ENCODE results near the gene TRAPPC2. TPM values are rescaled to one million over a fixed set of nuclear protein-coding genes. Genes with fewer than 3 reads are reported as not detected.

Gene TRAPPC2
- total and polyA plus RNA-seq, 9 of the 15 experiments (the other 6 are each of a cell fraction or from before 2014, with no cell fraction given): 10.3 to 30.6 (median 18.6) TPM

GRCh38 chrX:13734278-13735172, at the start of gene TRAPPC2, which contains the start of gene OFD1 (continued):
- TF ChIP-seq NEUROD1 (IDR thresholded peaks at IDR 0.05; ENCODE audit: borderline replicate concordance, low read depth, low read length, partially characterized antibody): peak; percentile 63
- TF ChIP-seq KDM5B (IDR thresholded peaks at IDR 0.05; ENCODE audit: insufficient replicate concordance, low read depth, low read length): peak; percentile 94
- peak; percentile 89 for TF ChIP-seq GABPA (tag; conservative IDR thresholded peaks at IDR 0.05; ENCODE audit: low read depth)
- peak; percentile 66 for TF ChIP-seq MYC (IDR thresholded peaks at IDR 0.05; ENCODE audit: low read depth, low read length)
- TF ChIP-seq MYC (CRISPR knock-in tag; IDR thresholded peaks at IDR 0.05; ENCODE audit: borderline replicate concordance, low read depth): no peak
- TF ChIP-seq IRF2 (CRISPR knock-in tag; IDR thresholded peaks at IDR 0.05): no peak
- peak; percentile 96 for TF ChIP-seq RBFOX2 (IDR thresholded peaks at IDR 0.05; ENCODE audit: low read depth, low read length)
- no peak for TF ChIP-seq ZKSCAN3 (CRISPR knock-in tag; IDR thresholded peaks at IDR 0.05)
- peak; percentile 11 for TF ChIP-seq GTF3C2 (IDR thresholded peaks at IDR 0.05; ENCODE audit: borderline replicate concordance, extremely low read depth, insufficient read length)
- peak in 1 of 2 experiments; percentile 53 for TF ChIP-seq E2F6 (IDR thresholded peaks at IDR 0.05; ENCODE audit: borderline replicate concordance in 1 of 2, extremely low read depth in 1 of 2, insufficient read depth in 1 of 2, insufficient read length in 1 of 2, low read depth in 1 of 2, low read length in 1 of 2, poor library complexity in 1 of 2, severe bottlenecking in 1 of 2)
- no peak for TF ChIP-seq BRD4 (IDR thresholded peaks at IDR 0.05)
- TF ChIP-seq POLR2G (IDR thresholded peaks at IDR 0.05; ENCODE audit: low read depth, low read length): peak; percentile 95
- no peak for TF ChIP-seq NR2C2 (CRISPR knock-in tag; IDR thresholded peaks at IDR 0.05)
- no peak; the same call in 1 of the 2 replicates for TF ChIP-seq NR2C2 (tag; IDR thresholded peaks at IDR 0.05)
- TF ChIP-seq ESRRA (IDR thresholded peaks at IDR 0.05; ENCODE audit: borderline replicate concordance, low read depth): peak; percentile 28; the same call in 1 of the 2 replicates
- TF ChIP-seq NFRKB (IDR thresholded peaks at IDR 0.05; ENCODE audit: low read depth): 0 out of 2 replicates have a peak, but pooled peaks have one; percentile 39
- TF ChIP-seq SP1 (CRISPR knock-in tag; IDR thresholded peaks at IDR 0.05): peak; percentile 16; the same call in 1 of the 2 replicates
- no peak for TF ChIP-seq HIVEP1 (CRISPR knock-in tag; IDR thresholded peaks at IDR 0.05)
- TF ChIP-seq POLR2AphosphoS2 (IDR thresholded peaks at IDR 0.05; ENCODE audit: low read length): peak; percentile 43; the same call in 1 of the 2 replicates
- peak; percentile 87 for TF ChIP-seq RBBP5 (IDR thresholded peaks at IDR 0.05; ENCODE audit: borderline replicate concordance, insufficient read depth, low read length, poor library complexity, severe bottlenecking)

All from K562 (cell line).